Nephron (organoid): Measurements from ENCODE around the gene EEF2K.

ENCODE experiments used
- H3K27ac Mint-ChIP-seq, 3 experiments: 2 replicates each; pipeline ENCODE4 v1.8.0; 2020; ENCODE audit warnings: mixed read lengths in 3 of 3, mild to moderate bottlenecking in 2 of 3, moderate library complexity in 1 of 3
- H3K27me3 Mint-ChIP-seq: 2 replicates; pipeline ENCODE4 v1.8.0; 2021; ENCODE audit warnings: low read depth, mild to moderate bottlenecking, moderate library complexity, mixed read lengths
- H3K36me3 Mint-ChIP-seq: 2 replicates; pipeline ENCODE4 v1.8.0; 2020; ENCODE audit warnings: low read depth, mixed read lengths
- H3K4me1 Mint-ChIP-seq: 2 replicates; pipeline ENCODE4 v1.8.0; 2020; ENCODE audit warnings: mixed read lengths
- H3K4me3 Mint-ChIP-seq, 3 experiments: 2 replicates each; pipeline ENCODE4 v1.8.0; 2020; ENCODE audit warnings: mild to moderate bottlenecking in 3 of 3, mixed read lengths in 3 of 3, moderate library complexity in 2 of 3
- H3K9me3 Mint-ChIP-seq: 2 replicates; pipeline ENCODE4 v1.8.0; 2020; ENCODE audit warnings: mixed read lengths
- TF ChIP-seq, protein P1 (sequence below), 3 experiments: fragments of 200-600 bp; sonication (generic); IDR thresholded peaks; one replicate each; pipeline ENCODE4 v1.5.0; 2021; ENCODE audit warnings: antibody characterized with exemption in 3 of 3; ENCODE audit not compliant: unreplicated experiment in 3 of 3

The EEF2K gene

DNA sequence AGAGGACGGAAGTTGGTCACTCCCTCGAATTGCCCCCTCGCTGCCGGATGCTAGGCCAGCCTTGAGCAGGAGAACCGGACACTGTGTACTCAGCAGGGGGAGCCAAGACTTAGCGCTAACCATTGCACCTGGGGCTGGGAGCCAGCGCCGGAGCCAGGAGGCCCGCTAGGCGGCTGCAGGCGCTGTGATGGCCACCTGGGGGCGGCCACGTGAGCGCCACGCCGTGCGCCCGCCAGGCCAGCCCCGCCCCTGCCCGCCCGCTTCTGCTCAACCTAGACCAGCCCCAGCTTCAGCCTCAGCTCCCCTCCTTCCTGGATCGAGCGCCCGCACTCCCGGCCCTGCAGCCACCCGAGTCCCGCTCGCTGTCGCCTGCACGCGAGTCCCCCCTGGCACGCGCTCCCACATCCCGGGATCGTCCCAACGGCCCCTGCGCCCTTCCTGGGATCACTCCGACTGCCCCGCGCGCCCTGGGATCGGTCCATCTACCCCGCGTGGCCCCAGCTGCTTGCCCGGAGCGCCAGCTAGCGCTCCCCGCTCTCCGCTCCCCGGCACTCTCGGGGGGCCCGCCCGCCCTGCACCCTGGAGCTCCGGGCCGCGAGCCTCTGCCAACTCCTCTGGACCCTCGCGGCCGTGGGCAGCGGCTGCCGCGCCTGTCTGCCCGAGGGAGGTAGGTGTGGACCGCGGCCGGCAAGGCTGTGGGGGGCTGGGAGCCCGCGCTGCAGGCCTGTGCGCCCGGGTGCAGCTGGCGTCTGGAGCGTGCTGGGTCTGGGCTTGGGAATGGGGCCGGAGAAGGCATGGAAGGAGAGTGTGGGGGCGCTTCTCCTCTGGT lies at the start of gene EEF2K:
Gene EEF2K, plus strand, starts transcription at position 266 of the 829 bp plus-strand sequence. CDS start 19,452 bp downstream, outside the sequence.
- Mint-ChIP-seq H3K27me3 (no peaks in the 10 kb centered on the region), H3K4me3 (peak within 1 kb of the TSS; percentile 87 to 99 (median 95)), H3K27ac (peak within 1 kb of the TSS; percentile 79 to 95 (median 90)), H3K36me3 (peaks cover 4% of the 10 kb centered on the region), H3K4me1 (peaks cover 14% of the 10 kb centered on the region), H3K9me3 (no peaks in the 10 kb centered on the region)
- TF ChIP-seq, protein P1, sequence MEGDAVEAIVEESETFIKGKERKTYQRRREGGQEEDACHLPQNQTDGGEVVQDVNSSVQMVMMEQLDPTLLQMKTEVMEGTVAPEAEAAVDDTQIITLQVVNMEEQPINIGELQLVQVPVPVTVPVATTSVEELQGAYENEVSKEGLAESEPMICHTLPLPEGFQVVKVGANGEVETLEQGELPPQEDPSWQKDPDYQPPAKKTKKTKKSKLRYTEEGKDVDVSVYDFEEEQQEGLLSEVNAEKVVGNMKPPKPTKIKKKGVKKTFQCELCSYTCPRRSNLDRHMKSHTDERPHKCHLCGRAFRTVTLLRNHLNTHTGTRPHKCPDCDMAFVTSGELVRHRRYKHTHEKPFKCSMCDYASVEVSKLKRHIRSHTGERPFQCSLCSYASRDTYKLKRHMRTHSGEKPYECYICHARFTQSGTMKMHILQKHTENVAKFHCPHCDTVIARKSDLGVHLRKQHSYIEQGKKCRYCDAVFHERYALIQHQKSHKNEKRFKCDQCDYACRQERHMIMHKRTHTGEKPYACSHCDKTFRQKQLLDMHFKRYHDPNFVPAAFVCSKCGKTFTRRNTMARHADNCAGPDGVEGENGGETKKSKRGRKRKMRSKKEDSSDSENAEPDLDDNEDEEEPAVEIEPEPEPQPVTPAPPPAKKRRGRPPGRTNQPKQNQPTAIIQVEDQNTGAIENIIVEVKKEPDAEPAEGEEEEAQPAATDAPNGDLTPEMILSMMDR (IDR thresholded peaks at IDR 0.05; ENCODE audit: unreplicated experiment in 3 of 3), result peak; percentile 86 to 93 (median 88)

DNA sequence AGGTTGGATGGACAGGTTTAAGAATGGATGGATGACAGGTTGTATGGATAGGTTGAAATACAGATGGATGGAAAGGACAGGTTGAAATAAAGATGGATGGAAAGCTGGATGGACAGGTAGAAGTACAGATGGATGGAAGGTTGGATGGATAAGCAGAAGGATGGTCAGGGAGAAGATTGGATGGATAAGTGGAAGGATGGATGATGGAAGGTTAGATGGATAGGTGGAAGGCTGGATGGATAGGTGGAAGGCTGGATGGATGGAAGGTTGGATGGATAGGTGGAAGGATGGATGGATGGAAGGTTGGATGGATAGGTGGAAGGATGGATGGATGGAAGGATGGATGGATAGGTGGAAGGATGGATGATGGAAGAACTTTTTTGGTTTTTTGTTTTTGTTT lies 44.7 kb upstream of the EEF2K start:
- Mint-ChIP-seq H3K9me3 (peaks cover 6% of the 10 kb centered on the region), H3K27me3 (peaks cover 75% of the 10 kb centered on the region), H3K27ac (no peak overlapping the region), H3K4me1 (no peaks in the 10 kb centered on the region), H3K36me3 (no peaks in the 10 kb centered on the region), H3K4me3 (peak overlapping the region in 1 of 3 experiments; percentile 26)
- TF ChIP-seq, protein P1 (IDR thresholded peaks at IDR 0.05; ENCODE audit: unreplicated experiment in 3 of 3), result no peak

DNA sequence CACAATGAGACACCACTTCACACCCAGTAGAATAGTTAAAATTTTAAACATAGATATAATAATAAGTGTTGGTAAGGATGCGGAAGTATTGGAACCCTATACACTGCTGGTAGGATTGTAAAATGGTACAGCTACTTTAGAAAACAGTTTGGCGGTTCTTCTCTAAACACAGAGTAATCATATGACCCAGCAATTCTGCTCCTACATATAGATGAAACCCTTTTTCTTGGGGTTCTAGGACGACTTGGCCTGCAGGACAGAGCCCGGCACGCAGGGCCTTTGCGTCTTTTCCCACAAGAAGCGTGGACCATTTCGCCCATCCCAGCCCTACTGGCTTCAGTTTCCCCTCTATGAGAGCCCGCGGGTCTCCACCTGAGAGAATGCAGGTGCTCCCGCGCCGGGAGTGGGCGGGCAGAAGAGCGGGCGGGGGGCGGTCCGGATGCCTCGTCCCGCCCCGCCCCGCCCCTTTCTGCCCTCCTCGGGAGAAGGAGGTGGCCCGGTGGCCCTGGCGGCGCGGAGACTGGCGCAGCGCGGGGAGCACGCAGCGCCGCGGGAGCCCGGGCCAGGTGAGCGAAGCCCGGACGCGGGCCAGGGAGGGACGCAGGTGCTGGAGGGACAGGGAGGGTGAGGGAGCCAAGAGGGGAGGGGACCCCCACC lies 44.0 kb upstream of the EEF2K start, which contains the start of gene SDR42E2:
Gene SDR42E2, plus strand, starts transcription at position 508 of the 657 bp plus-strand sequence. CDS start 3,077 bp downstream, outside the sequence.
- Mint-ChIP-seq H3K4me3 (peak within 1 kb of the TSS in 2 of 3 experiments; percentile 8 to 26), H3K9me3 (peaks cover 6% of the 10 kb centered on the region), H3K36me3 (no peaks in the 10 kb centered on the region), H3K27me3 (peaks cover 74% of the 10 kb centered on the region), H3K27ac (no peak within 1 kb of the TSS), H3K4me1 (no peaks in the 10 kb centered on the region)
- TF ChIP-seq, protein P1 (IDR thresholded peaks at IDR 0.05; ENCODE audit: unreplicated experiment in 3 of 3), result no peak

DNA sequence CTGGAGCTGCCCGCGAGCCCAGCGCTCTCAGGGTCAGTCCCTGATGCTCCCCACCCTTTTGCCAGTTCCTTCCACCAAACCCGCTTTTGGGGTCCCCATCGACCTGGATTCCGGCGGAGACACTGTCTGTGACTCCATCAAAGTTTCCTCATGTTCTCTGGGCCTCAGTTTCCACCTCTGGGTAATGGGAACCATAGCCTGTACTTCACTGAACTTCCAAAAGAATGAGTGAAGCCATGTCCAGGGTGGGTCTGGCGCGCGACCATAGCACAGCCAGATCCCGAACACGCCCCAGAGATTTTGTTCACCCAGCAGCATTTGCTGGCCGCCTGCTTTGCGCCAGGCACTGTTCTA lies 43.4 kb upstream of the EEF2K start:
- TF ChIP-seq, protein P1 (IDR thresholded peaks at IDR 0.05; ENCODE audit: unreplicated experiment in 3 of 3), result no peak
- Mint-ChIP-seq H3K36me3 (no peaks in the 10 kb centered on the region), H3K27ac (no peak overlapping the region), H3K27me3 (peaks cover 74% of the 10 kb centered on the region), H3K4me3 (no peak overlapping the region), H3K9me3 (peaks cover 6% of the 10 kb centered on the region), H3K4me1 (no peaks in the 10 kb centered on the region)

DNA sequence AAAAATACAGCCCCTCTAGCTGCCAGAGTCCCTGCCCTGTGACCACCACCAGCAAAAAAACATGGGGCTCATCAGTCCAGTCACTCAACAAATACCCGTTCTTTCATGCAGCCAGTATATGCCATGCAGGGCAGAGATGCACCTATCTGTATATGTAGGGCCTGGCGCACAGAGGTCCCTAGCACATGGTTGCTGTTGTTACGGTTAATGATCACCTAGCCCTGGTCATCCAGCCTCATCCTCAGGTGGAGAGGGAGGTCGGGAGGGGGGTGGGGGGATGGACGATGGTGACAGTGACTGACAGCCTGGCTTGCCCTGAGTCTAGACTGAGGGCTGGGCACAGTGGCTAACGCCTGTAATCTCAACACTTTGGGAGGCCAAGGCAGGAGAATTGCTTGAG lies 42.3 kb upstream of the EEF2K start:
- H3K4me1 Mint-ChIP-seq, result no peaks in the 10 kb centered on the region
- no peak overlapping the region for H3K27ac Mint-ChIP-seq
- H3K9me3 Mint-ChIP-seq, result peaks cover 6% of the 10 kb centered on the region
- no peaks in the 10 kb centered on the region for H3K36me3 Mint-ChIP-seq
- H3K4me3 Mint-ChIP-seq, result no peak overlapping the region
- H3K27me3 Mint-ChIP-seq, result peaks cover 62% of the 10 kb centered on the region
- TF ChIP-seq, protein P1 (IDR thresholded peaks at IDR 0.05; ENCODE audit: unreplicated experiment in 3 of 3), result no peak
